ENCODE measurements around the gene PLPPR3. TPM values are rescaled to one million over a fixed set of nuclear protein-coding genes. Genes with fewer than 3 reads are reported as not detected.

The PLPPR3 gene
- total and polyA plus RNA-seq, 12 donors = not detected

- DNase-seq (no peak), ATAC-seq (no peak)
- Histone ChIP-seq H3K27me3 (no peaks in the 10 kb centered on the region), H3K4me3 (peak overlapping the region; percentile 61 to 95 (median 86)), H3K9me3 (no peaks in the 10 kb centered on the region), H3K4me1 (peaks cover 42 to 65% (median 62%) of the 10 kb centered on the region in 9 donors), H3K27ac (peak overlapping the region; percentile 90 to 100 (median 98)), H3K36me3 (peaks cover 0 to 54% (median 0%) of the 10 kb centered on the region in 9 donors)
- 1% methylated on average over 44 of the region's 44 CpGs for WGBS, 2 donors
- TF ChIP-seq, protein P1, sequence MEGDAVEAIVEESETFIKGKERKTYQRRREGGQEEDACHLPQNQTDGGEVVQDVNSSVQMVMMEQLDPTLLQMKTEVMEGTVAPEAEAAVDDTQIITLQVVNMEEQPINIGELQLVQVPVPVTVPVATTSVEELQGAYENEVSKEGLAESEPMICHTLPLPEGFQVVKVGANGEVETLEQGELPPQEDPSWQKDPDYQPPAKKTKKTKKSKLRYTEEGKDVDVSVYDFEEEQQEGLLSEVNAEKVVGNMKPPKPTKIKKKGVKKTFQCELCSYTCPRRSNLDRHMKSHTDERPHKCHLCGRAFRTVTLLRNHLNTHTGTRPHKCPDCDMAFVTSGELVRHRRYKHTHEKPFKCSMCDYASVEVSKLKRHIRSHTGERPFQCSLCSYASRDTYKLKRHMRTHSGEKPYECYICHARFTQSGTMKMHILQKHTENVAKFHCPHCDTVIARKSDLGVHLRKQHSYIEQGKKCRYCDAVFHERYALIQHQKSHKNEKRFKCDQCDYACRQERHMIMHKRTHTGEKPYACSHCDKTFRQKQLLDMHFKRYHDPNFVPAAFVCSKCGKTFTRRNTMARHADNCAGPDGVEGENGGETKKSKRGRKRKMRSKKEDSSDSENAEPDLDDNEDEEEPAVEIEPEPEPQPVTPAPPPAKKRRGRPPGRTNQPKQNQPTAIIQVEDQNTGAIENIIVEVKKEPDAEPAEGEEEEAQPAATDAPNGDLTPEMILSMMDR (IDR thresholded peaks at IDR 0.05) = no peak
- intact Hi-C loops (cut with DNase I) = loop anchor here in 2 of 10 donors (5.0 to 10.0 kb wide), 2 partner anchors 56 to 291 kb away; partner anchors contain the start of genes CFD (in 1 of the 2), ELANE (in 1 of the 2) and TPGS1 (in 1 of the 2)
These were observed 23.2 kb downstream of the PLPPR3 start for GRCh38 chr19:798415-799075.

- WGBS, 2 donors = 0 to 1% methylated on average over 86 to 109 of the region's 129 CpGs
- peak overlapping the region; percentile 90 to 100 (median 98) for H3K27ac ChIP-seq
- peaks cover 0 to 46% (median 0%) of the 10 kb centered on the region in 9 donors for H3K36me3 ChIP-seq
- peaks cover 35 to 57% (median 56%) of the 10 kb centered on the region in 9 donors for H3K4me1 ChIP-seq
- ATAC-seq = peak; percentile 1 to 45 (median 22)
- H3K27me3 ChIP-seq = no peaks in the 10 kb centered on the region
- DNase-seq = peak; percentile 92 to 93
- intact Hi-C loops (cut with DNase I) = loop anchor here in 2 of 10 donors (2.0 to 10.0 kb wide), 3 partner anchors 15 to 290 kb away; partner anchors contain the start of genes CFD (in 1 of the 2), ELANE (in 1 of the 2) and TPGS1 (in 1 of the 2)
- no peaks in the 10 kb centered on the region for H3K9me3 ChIP-seq
- H3K4me3 ChIP-seq = peak overlapping the region; percentile 61 to 95 (median 86)
- TF ChIP-seq, protein P1 (IDR thresholded peaks at IDR 0.05) = peak in 1 of 9 donors; percentile 1
These were observed 24.0 kb downstream of the PLPPR3 start for GRCh38 chr19:797528-798414.

GRCh38 chr19:796692-797527, 24.8 kb downstream of the PLPPR3 start, which contains the start of gene PTBP1:
PTBP1 (plus strand) TSS chr19:797452; CDS start chr19:797498, 46 bp downstream.
- peaks cover 30 to 57% (median 54%) of the 10 kb centered on the region in 9 donors for H3K4me1 ChIP-seq
- TF ChIP-seq, protein P1 (IDR thresholded peaks at IDR 0.05) = peak in 7 of 9 donors; percentile 14 to 48 (median 29)
- DNase-seq (peak; percentile 99 to 100), ATAC-seq (peak; percentile 87 to 95 (median 92))
- peak within 1 kb of the TSS; percentile 61 to 95 (median 86) for H3K4me3 ChIP-seq
- H3K36me3 ChIP-seq = peaks cover 0 to 38% (median 0%) of the 10 kb centered on the region in 9 donors
- H3K27ac ChIP-seq = peak within 1 kb of the TSS; percentile 90 to 100 (median 98)
- no peaks in the 10 kb centered on the region for H3K27me3 ChIP-seq
- H3K9me3 ChIP-seq = no peaks in the 10 kb centered on the region
- 0 to 1% methylated on average over 81 to 83 of the region's 83 CpGs for WGBS, 2 donors
- intact Hi-C loops (cut with DNase I) = loop anchor here in 2 of 10 donors (2.0 to 10.0 kb wide), 3 partner anchors 14 to 290 kb away; partner anchors contain the start of genes CFD (in 1 of the 2), ELANE (in 1 of the 2) and TPGS1 (in 1 of the 2)

Data from heart right ventricle (tissue), 16 donors.